ENCODE results near the gene CD2BP2. TPM values are rescaled to one million over a fixed set of nuclear protein-coding genes. Genes with fewer than 3 reads are reported as not detected.

CD2BP2 gene
- total and polyA plus RNA-seq, 2 of the 8 experiments (the other 6 are each of a cell fraction or from before 2014, with no cell fraction given), result 22.4 to 55.3 TPM

GRCh38 chr16:30353438-30354129, 1.5 kb downstream of the CD2BP2 start (continued):
- TF ChIP-seq, protein P1, sequence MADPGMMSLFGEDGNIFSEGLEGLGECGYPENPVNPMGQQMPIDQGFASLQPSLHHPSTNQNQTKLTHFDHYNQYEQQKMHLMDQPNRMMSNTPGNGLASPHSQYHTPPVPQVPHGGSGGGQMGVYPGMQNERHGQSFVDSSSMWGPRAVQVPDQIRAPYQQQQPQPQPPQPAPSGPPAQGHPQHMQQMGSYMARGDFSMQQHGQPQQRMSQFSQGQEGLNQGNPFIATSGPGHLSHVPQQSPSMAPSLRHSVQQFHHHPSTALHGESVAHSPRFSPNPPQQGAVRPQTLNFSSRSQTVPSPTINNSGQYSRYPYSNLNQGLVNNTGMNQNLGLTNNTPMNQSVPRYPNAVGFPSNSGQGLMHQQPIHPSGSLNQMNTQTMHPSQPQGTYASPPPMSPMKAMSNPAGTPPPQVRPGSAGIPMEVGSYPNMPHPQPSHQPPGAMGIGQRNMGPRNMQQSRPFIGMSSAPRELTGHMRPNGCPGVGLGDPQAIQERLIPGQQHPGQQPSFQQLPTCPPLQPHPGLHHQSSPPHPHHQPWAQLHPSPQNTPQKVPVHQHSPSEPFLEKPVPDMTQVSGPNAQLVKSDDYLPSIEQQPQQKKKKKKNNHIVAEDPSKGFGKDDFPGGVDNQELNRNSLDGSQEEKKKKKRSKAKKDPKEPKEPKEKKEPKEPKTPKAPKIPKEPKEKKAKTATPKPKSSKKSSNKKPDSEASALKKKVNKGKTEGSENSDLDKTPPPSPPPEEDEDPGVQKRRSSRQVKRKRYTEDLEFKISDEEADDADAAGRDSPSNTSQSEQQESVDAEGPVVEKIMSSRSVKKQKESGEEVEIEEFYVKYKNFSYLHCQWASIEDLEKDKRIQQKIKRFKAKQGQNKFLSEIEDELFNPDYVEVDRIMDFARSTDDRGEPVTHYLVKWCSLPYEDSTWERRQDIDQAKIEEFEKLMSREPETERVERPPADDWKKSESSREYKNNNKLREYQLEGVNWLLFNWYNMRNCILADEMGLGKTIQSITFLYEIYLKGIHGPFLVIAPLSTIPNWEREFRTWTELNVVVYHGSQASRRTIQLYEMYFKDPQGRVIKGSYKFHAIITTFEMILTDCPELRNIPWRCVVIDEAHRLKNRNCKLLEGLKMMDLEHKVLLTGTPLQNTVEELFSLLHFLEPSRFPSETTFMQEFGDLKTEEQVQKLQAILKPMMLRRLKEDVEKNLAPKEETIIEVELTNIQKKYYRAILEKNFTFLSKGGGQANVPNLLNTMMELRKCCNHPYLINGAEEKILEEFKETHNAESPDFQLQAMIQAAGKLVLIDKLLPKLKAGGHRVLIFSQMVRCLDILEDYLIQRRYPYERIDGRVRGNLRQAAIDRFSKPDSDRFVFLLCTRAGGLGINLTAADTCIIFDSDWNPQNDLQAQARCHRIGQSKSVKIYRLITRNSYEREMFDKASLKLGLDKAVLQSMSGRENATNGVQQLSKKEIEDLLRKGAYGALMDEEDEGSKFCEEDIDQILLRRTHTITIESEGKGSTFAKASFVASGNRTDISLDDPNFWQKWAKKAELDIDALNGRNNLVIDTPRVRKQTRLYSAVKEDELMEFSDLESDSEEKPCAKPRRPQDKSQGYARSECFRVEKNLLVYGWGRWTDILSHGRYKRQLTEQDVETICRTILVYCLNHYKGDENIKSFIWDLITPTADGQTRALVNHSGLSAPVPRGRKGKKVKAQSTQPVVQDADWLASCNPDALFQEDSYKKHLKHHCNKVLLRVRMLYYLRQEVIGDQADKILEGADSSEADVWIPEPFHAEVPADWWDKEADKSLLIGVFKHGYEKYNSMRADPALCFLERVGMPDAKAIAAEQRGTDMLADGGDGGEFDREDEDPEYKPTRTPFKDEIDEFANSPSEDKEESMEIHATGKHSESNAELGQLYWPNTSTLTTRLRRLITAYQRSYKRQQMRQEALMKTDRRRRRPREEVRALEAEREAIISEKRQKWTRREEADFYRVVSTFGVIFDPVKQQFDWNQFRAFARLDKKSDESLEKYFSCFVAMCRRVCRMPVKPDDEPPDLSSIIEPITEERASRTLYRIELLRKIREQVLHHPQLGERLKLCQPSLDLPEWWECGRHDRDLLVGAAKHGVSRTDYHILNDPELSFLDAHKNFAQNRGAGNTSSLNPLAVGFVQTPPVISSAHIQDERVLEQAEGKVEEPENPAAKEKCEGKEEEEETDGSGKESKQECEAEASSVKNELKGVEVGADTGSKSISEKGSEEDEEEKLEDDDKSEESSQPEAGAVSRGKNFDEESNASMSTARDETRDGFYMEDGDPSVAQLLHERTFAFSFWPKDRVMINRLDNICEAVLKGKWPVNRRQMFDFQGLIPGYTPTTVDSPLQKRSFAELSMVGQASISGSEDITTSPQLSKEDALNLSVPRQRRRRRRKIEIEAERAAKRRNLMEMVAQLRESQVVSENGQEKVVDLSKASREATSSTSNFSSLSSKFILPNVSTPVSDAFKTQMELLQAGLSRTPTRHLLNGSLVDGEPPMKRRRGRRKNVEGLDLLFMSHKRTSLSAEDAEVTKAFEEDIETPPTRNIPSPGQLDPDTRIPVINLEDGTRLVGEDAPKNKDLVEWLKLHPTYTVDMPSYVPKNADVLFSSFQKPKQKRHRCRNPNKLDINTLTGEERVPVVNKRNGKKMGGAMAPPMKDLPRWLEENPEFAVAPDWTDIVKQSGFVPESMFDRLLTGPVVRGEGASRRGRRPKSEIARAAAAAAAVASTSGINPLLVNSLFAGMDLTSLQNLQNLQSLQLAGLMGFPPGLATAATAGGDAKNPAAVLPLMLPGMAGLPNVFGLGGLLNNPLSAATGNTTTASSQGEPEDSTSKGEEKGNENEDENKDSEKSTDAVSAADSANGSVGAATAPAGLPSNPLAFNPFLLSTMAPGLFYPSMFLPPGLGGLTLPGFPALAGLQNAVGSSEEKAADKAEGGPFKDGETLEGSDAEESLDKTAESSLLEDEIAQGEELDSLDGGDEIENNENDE (IDR thresholded peaks at IDR 0.05; ENCODE audit: insufficient replicate concordance, low read length), result no peak

All from H1 (cell line).